Measurements from ENCODE around the gene DUS4L.
A peak's percentile ranks its signal among the peaks of the same experiment; 100 is the strongest.
"Not testable (repeated sequence)": the region's sequence is repeated elsewhere in the genome, so short reads cannot be mapped to it uniquely, and the experiment has no call there.

Gene DUS4L

GRCh38 chr7:107563775-107564552 is at the start of gene DUS4L, which contains the start of gene COG5:
TSS of gene DUS4L (plus strand) at chr7:107563971. CDS start at chr7:107567071, 3,100 bp downstream.
TSS of gene COG5 (minus strand) at chr7:107563920. CDS start at chr7:107563896, 24 bp downstream.
- H3K9ac ChIP-seq (ENCODE audit: low read depth, low read length) = peak within 1 kb of the TSS; percentile 98
- no peaks in the 10 kb centered on the region for H3K27me3 ChIP-seq (ENCODE audit: control insufficient read depth, insufficient read depth, low read length)
- H3K4me1 ChIP-seq (ENCODE audit: control insufficient read depth, insufficient read depth, low read length) = peaks cover 13% of the 10 kb centered on the region; the same call in 1 of the 2 replicates
- peak within 1 kb of the TSS; percentile 100 for H3K4me3 ChIP-seq (ENCODE audit: low read depth, low read length)
- H3K36me3 ChIP-seq (ENCODE audit: control insufficient read depth, insufficient read depth, low read length) = peaks cover 10% of the 10 kb centered on the region; the same call in 1 of the 2 replicates
- H3K27ac ChIP-seq (ENCODE audit: low read depth, low read length) = peak within 1 kb of the TSS; percentile 95
- H3K9me3 ChIP-seq (ENCODE audit: control insufficient read depth, insufficient read depth, low read length) = no peaks in the 10 kb centered on the region

- peaks cover 9% of the 10 kb centered on the region; the same call in 1 of the 2 replicates for H3K4me1 ChIP-seq (ENCODE audit: control insufficient read depth, insufficient read depth, low read length)
- no peaks in the 10 kb centered on the region for H3K9me3 ChIP-seq (ENCODE audit: control insufficient read depth, insufficient read depth, low read length)
- no peak overlapping the region for H3K27ac ChIP-seq (ENCODE audit: low read depth, low read length)
- H3K4me3 ChIP-seq (ENCODE audit: low read depth, low read length) = no peak overlapping the region
- H3K27me3 ChIP-seq (ENCODE audit: control insufficient read depth, insufficient read depth, low read length) = no peaks in the 10 kb centered on the region
- H3K9ac ChIP-seq (ENCODE audit: low read depth, low read length) = no peak overlapping the region
- peaks cover 17% of the 10 kb centered on the region for H3K36me3 ChIP-seq (ENCODE audit: control insufficient read depth, insufficient read depth, low read length)
These were observed 37.1 kb upstream of the DUS4L start for GRCh38 chr7:107526672-107527071.

- H3K9me3 ChIP-seq (ENCODE audit: control insufficient read depth, insufficient read depth, low read length) = no peaks in the 10 kb centered on the region
- H3K36me3 ChIP-seq (ENCODE audit: control insufficient read depth, insufficient read depth, low read length) = peaks cover 17% of the 10 kb centered on the region
- H3K4me3 ChIP-seq (ENCODE audit: low read depth, low read length) = no peak overlapping the region
- H3K4me1 ChIP-seq (ENCODE audit: control insufficient read depth, insufficient read depth, low read length) = peaks cover 9% of the 10 kb centered on the region; the same call in 1 of the 2 replicates
- H3K9ac ChIP-seq (ENCODE audit: low read depth, low read length) = no peak overlapping the region
- no peak overlapping the region for H3K27ac ChIP-seq (ENCODE audit: low read depth, low read length)
- H3K27me3 ChIP-seq (ENCODE audit: control insufficient read depth, insufficient read depth, low read length) = no peaks in the 10 kb centered on the region
These were observed 36.6 kb upstream of the DUS4L start for GRCh38 chr7:107527196-107527595.

GRCh38 chr7:107528461-107528860 is 35.3 kb upstream of the DUS4L start:
- Histone ChIP-seq H3K4me3 (ENCODE audit: low read depth, low read length) (no peak overlapping the region), H3K9ac (ENCODE audit: low read depth, low read length) (no peak overlapping the region), H3K4me1 (ENCODE audit: control insufficient read depth, insufficient read depth, low read length) (peaks cover 9% of the 10 kb centered on the region; the same call in 1 of the 2 replicates), H3K36me3 (ENCODE audit: control insufficient read depth, insufficient read depth, low read length) (peaks cover 17% of the 10 kb centered on the region), H3K27me3 (ENCODE audit: control insufficient read depth, insufficient read depth, low read length) (no peaks in the 10 kb centered on the region), H3K27ac (ENCODE audit: low read depth, low read length) (no peak overlapping the region), H3K9me3 (ENCODE audit: control insufficient read depth, insufficient read depth, low read length) (no peaks in the 10 kb centered on the region)

- Histone ChIP-seq H3K27me3 (ENCODE audit: control insufficient read depth, insufficient read depth, low read length) (no peaks in the 10 kb centered on the region), H3K36me3 (ENCODE audit: control insufficient read depth, insufficient read depth, low read length) (peaks cover 13% of the 10 kb centered on the region), H3K9ac (ENCODE audit: low read depth, low read length) (no peak overlapping the region), H3K4me1 (ENCODE audit: control insufficient read depth, insufficient read depth, low read length) (peaks cover 9% of the 10 kb centered on the region; the same call in 1 of the 2 replicates), H3K9me3 (ENCODE audit: control insufficient read depth, insufficient read depth, low read length) (no peaks in the 10 kb centered on the region), H3K4me3 (ENCODE audit: low read depth, low read length) (no peak overlapping the region), H3K27ac (ENCODE audit: low read depth, low read length) (no peak overlapping the region)
These were observed 33.0 kb upstream of the DUS4L start for GRCh38 chr7:107530751-107531150.

GRCh38 chr7:107534139-107534538 is 29.6 kb upstream of the DUS4L start:
- no peak overlapping the region for H3K4me3 ChIP-seq (ENCODE audit: low read depth, low read length)
- H3K27ac ChIP-seq (ENCODE audit: low read depth, low read length) = no peak overlapping the region
- no peaks in the 10 kb centered on the region for H3K27me3 ChIP-seq (ENCODE audit: control insufficient read depth, insufficient read depth, low read length)
- H3K9me3 ChIP-seq (ENCODE audit: control insufficient read depth, insufficient read depth, low read length) = no peaks in the 10 kb centered on the region
- H3K9ac ChIP-seq (ENCODE audit: low read depth, low read length) = no peak overlapping the region
- H3K4me1 ChIP-seq (ENCODE audit: control insufficient read depth, insufficient read depth, low read length) = peaks cover 12% of the 10 kb centered on the region
- 0 out of 2 replicates have a peak, but pooled peaks cover under 1% of the 10 kb centered on the region for H3K36me3 ChIP-seq (ENCODE audit: control insufficient read depth, insufficient read depth, low read length)

GRCh38 chr7:107537228-107537627 is 26.5 kb upstream of the DUS4L start:
- not testable (repeated sequence) for H3K36me3 ChIP-seq (ENCODE audit: control insufficient read depth, insufficient read depth, low read length); H3K9ac ChIP-seq (ENCODE audit: low read depth, low read length); H3K27me3 ChIP-seq (ENCODE audit: control insufficient read depth, insufficient read depth, low read length); H3K27ac ChIP-seq (ENCODE audit: low read depth, low read length); H3K4me3 ChIP-seq (ENCODE audit: low read depth, low read length); H3K9me3 ChIP-seq (ENCODE audit: control insufficient read depth, insufficient read depth, low read length)
- H3K4me1 ChIP-seq (ENCODE audit: control insufficient read depth, insufficient read depth, low read length) = peaks cover 11% of the 10 kb centered on the region

GRCh38 chr7:107538001-107538400 is 25.8 kb upstream of the DUS4L start:
- Histone ChIP-seq H3K27ac (ENCODE audit: low read depth, low read length) (no peak overlapping the region), H3K4me1 (ENCODE audit: control insufficient read depth, insufficient read depth, low read length) (peaks cover 11% of the 10 kb centered on the region), H3K36me3 (ENCODE audit: control insufficient read depth, insufficient read depth, low read length) (0 out of 2 replicates have a peak, but pooled peaks cover 9% of the 10 kb centered on the region), H3K27me3 (ENCODE audit: control insufficient read depth, insufficient read depth, low read length) (no peaks in the 10 kb centered on the region), H3K9me3 (ENCODE audit: control insufficient read depth, insufficient read depth, low read length) (no peaks in the 10 kb centered on the region), H3K9ac (ENCODE audit: low read depth, low read length) (no peak overlapping the region), H3K4me3 (ENCODE audit: low read depth, low read length) (no peak overlapping the region)

- no peaks in the 10 kb centered on the region for H3K27me3 ChIP-seq (ENCODE audit: control insufficient read depth, insufficient read depth, low read length)
- peaks cover 3% of the 10 kb centered on the region for H3K4me1 ChIP-seq (ENCODE audit: control insufficient read depth, insufficient read depth, low read length)
- no peak overlapping the region for H3K4me3 ChIP-seq (ENCODE audit: low read depth, low read length)
- H3K9ac ChIP-seq (ENCODE audit: low read depth, low read length) = no peak overlapping the region
- no peaks in the 10 kb centered on the region for H3K9me3 ChIP-seq (ENCODE audit: control insufficient read depth, insufficient read depth, low read length)
- H3K36me3 ChIP-seq (ENCODE audit: control insufficient read depth, insufficient read depth, low read length) = peaks cover 37% of the 10 kb centered on the region
- no peak overlapping the region for H3K27ac ChIP-seq (ENCODE audit: low read depth, low read length)
These were observed 20.3 kb upstream of the DUS4L start for GRCh38 chr7:107543338-107543993.

- Histone ChIP-seq H3K36me3 (ENCODE audit: control insufficient read depth, insufficient read depth, low read length) (peaks cover 28% of the 10 kb centered on the region), H3K27me3 (ENCODE audit: control insufficient read depth, insufficient read depth, low read length) (no peaks in the 10 kb centered on the region), H3K4me3 (ENCODE audit: low read depth, low read length) (no peak overlapping the region), H3K27ac (ENCODE audit: low read depth, low read length) (no peak overlapping the region), H3K9me3 (ENCODE audit: control insufficient read depth, insufficient read depth, low read length) (no peaks in the 10 kb centered on the region), H3K9ac (ENCODE audit: low read depth, low read length) (no peak overlapping the region), H3K4me1 (ENCODE audit: control insufficient read depth, insufficient read depth, low read length) (no peaks in the 10 kb centered on the region)
These were observed 18.8 kb upstream of the DUS4L start for GRCh38 chr7:107544848-107545591.

Measured in HUES48 (cell line).